Mucosa of stomach (tissue), 1 donor: ENCODE measurements around the gene OR5AK2.
"Not testable (repeated sequence)": the region's sequence is repeated elsewhere in the genome, so short reads cannot be mapped to it uniquely, and the experiment has no call there.

ENCODE experiments used
- H3K27me3 ChIP-seq: one replicate; pipeline ENCODE4 v1.7.0; 2013; ENCODE audit warnings: mild to moderate bottlenecking, low read length; ENCODE audit not compliant: control insufficient read depth, insufficient read depth
- H3K36me3 ChIP-seq: one replicate; pipeline ENCODE4 v1.7.0; 2013; ENCODE audit warnings: low read length; ENCODE audit not compliant: control insufficient read depth, insufficient read depth
- H3K4me1 ChIP-seq: one replicate; pipeline ENCODE4 v1.7.0; 2013; ENCODE audit warnings: mild to moderate bottlenecking, low read length; ENCODE audit not compliant: control insufficient read depth, insufficient read depth
- H3K4me3 ChIP-seq: one replicate; pipeline ENCODE4 v1.7.0; 2013; ENCODE audit warnings: low read length
- H3K9ac ChIP-seq: one replicate; pipeline ENCODE4 v1.7.0; 2013; ENCODE audit warnings: mild to moderate bottlenecking, low read length, moderate library complexity
- H3K9me3 ChIP-seq: one replicate; pipeline ENCODE4 v1.7.0; 2013; ENCODE audit warnings: mild to moderate bottlenecking, low read length, moderate library complexity; ENCODE audit not compliant: control insufficient read depth
- donor health status: Pancreatic carcinoma.

Gene OR5AK2, protein sequence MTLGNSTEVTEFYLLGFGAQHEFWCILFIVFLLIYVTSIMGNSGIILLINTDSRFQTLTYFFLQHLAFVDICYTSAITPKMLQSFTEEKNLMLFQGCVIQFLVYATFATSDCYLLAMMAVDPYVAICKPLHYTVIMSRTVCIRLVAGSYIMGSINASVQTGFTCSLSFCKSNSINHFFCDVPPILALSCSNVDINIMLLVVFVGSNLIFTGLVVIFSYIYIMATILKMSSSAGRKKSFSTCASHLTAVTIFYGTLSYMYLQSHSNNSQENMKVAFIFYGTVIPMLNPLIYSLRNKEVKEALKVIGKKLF

GRCh38 chr11:56988614-56989013 is at the start of gene OR5AK2:
OR5AK2 (plus strand) TSS chr11:56988914; CDS start chr11:56988914, 0 bp downstream.
- no peaks in the 10 kb centered on the region for H3K27me3 ChIP-seq
- no peak within 1 kb of the TSS for H3K9ac ChIP-seq
- no peaks in the 10 kb centered on the region for H3K9me3 ChIP-seq
- no peaks in the 10 kb centered on the region for H3K4me1 ChIP-seq
- no peak within 1 kb of the TSS for H3K4me3 ChIP-seq
- no peaks in the 10 kb centered on the region for H3K36me3 ChIP-seq

- H3K4me1 ChIP-seq, H3K27me3 ChIP-seq, H3K36me3 ChIP-seq, H3K9ac ChIP-seq, H3K4me3 ChIP-seq, H3K9me3 ChIP-seq: not testable (repeated sequence)
Observed at GRCh38 chr11:56945526-56945925, 43.2 kb upstream of the OR5AK2 start.

DNA sequence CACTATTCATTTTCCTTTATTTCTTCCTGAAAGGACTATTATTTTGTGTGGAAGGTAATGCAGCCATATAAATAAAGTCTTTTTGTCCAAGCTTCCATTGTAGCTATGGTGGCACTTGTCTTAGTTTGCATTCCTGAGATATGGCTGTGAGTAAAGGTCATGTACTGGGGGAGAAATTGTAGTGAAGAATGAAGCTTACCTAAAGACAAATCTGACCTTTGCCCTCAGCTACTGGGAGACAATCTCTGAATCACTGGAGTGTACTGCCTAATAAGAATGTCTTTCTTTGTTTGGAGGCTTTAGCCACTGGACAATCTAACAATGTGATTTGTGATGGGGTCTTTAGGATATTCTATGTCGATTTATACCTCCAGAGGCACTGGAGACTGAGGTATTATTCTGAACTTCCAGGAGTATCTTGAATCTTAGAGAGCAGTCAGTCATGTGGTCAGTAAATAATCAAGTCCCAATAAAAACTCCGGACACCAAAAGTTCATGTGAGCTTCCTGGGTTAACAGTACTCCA is 39.7 kb upstream of the OR5AK2 start:
- Histone ChIP-seq H3K27me3 (no peaks in the 10 kb centered on the region), H3K4me1 (peaks cover 6% of the 10 kb centered on the region), H3K4me3 (no peak overlapping the region), H3K36me3 (no peaks in the 10 kb centered on the region), H3K9ac (no peak overlapping the region), H3K9me3 (no peaks in the 10 kb centered on the region)

GRCh38 chr11:56950510-56950909 is 38.2 kb upstream of the OR5AK2 start:
- Histone ChIP-seq H3K27me3 (no peaks in the 10 kb centered on the region), H3K9me3 (no peaks in the 10 kb centered on the region), H3K4me3 (no peak overlapping the region), H3K4me1 (peaks cover 6% of the 10 kb centered on the region), H3K36me3 (no peaks in the 10 kb centered on the region), H3K9ac (no peak overlapping the region)

GRCh38 chr11:56953907-56954306 is 34.8 kb upstream of the OR5AK2 start:
- not testable (repeated sequence) for H3K36me3 ChIP-seq, H3K9me3 ChIP-seq, H3K4me3 ChIP-seq, H3K4me1 ChIP-seq, H3K27me3 ChIP-seq, H3K9ac ChIP-seq

DNA sequence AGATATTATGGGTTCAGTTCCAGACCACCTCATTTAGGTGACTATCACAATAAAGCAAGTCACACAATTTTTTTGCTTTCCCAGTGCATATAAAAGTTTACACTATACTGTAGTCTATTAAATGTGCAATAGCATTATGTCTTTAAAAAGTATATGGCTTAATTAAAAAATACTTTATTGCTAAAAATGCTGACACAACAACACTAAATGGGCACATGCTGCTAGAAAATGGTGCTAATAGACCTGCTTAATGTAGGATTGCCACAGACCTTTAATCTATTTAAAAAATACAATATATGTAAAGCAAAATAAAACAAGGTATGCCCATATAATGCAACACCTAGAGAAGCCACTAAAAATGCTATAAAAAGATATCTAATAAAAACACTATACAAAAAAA is 27.1 kb upstream of the OR5AK2 start:
- no peaks in the 10 kb centered on the region for H3K27me3 ChIP-seq
- H3K4me1 ChIP-seq, result no peaks in the 10 kb centered on the region
- H3K4me3 ChIP-seq, result no peak overlapping the region
- H3K9ac ChIP-seq, result no peak overlapping the region
- H3K36me3 ChIP-seq, result no peaks in the 10 kb centered on the region
- H3K9me3 ChIP-seq, result no peaks in the 10 kb centered on the region

- Histone ChIP-seq H3K9me3 (no peaks in the 10 kb centered on the region), H3K27me3 (no peaks in the 10 kb centered on the region), H3K4me3 (no peak overlapping the region), H3K9ac (no peak overlapping the region), H3K4me1 (peaks cover 5% of the 10 kb centered on the region), H3K36me3 (no peaks in the 10 kb centered on the region)
Observed at GRCh38 chr11:56967726-56968125, 21.0 kb upstream of the OR5AK2 start.

GRCh38 chr11:56968524-56968923 is 20.2 kb upstream of the OR5AK2 start:
- Histone ChIP-seq H3K4me1 (peaks cover 5% of the 10 kb centered on the region), H3K27me3 (no peaks in the 10 kb centered on the region), H3K9me3 (no peaks in the 10 kb centered on the region), H3K4me3 (no peak overlapping the region), H3K36me3 (no peaks in the 10 kb centered on the region), H3K9ac (no peak overlapping the region)

DNA sequence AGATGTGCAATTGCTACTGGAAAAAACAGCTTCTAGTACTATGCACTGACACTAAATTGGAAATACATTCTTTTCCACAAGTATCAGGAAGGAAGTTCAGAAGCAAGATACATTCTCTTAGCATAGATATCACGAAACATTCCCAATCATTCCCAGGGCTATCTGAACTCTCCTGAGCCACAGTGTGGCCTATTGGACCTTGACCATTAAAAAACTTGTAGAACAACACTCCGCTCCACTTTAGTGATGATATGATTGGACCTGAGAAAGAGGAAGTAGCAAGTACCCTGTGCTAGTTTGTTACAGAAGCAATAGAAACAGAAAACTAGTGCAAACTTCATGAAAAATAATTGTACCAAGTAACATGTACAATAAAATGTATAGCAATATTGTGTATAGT is 11.4 kb upstream of the OR5AK2 start:
- Histone ChIP-seq H3K36me3 (no peaks in the 10 kb centered on the region), H3K9ac (no peak overlapping the region), H3K4me3 (no peak overlapping the region), H3K4me1 (peaks cover 13% of the 10 kb centered on the region), H3K9me3 (no peaks in the 10 kb centered on the region), H3K27me3 (no peaks in the 10 kb centered on the region)

DNA sequence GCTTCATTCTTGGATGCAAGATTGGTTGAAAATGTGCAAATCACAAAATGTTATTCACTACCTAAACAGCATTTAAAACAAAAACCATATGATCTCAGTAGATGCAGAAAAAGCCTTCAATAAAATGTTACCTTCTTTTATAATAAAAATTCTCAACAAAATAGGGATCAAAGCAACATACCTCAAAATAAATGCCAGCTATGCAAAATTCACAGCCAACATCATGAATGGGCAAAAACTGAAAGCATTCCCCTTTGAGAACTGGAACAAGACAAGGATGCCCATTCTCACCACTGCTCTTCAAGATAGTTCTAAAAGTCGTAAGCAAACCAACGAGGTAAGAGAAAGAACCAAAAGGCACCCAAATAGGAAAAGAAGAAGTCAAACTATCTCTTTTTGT is 2.0 kb downstream of the OR5AK2 start:
- Histone ChIP-seq H3K9me3 (no peaks in the 10 kb centered on the region), H3K36me3 (no peaks in the 10 kb centered on the region), H3K27me3 (no peaks in the 10 kb centered on the region), H3K4me1 (no peaks in the 10 kb centered on the region), H3K4me3 (no peak overlapping the region), H3K9ac (no peak overlapping the region)

DNA sequence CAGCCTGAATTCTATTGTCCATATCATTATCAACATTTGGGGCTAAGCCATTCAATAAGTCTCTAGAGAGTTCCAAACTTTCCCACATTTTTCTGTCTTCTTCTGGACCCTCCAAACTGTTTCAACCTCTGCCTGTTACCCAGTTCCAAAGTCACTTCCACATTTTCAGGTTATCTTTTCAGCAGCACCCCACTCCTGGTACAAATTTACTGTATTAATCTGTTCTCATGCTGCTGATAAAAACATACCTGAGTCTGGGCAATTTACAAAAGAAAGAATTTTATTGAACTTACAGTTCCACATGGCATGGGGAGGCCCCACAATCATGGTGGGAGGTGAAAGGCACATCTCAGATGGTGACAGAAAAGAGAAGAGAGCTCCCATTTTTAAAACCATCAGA is 5.8 kb downstream of the OR5AK2 start:
- no peaks in the 10 kb centered on the region for H3K9me3 ChIP-seq
- no peaks in the 10 kb centered on the region for H3K4me1 ChIP-seq
- H3K36me3 ChIP-seq, result no peaks in the 10 kb centered on the region
- no peaks in the 10 kb centered on the region for H3K27me3 ChIP-seq
- H3K9ac ChIP-seq, result no peak overlapping the region
- no peak overlapping the region for H3K4me3 ChIP-seq

- no peaks in the 10 kb centered on the region for H3K27me3 ChIP-seq
- H3K4me3 ChIP-seq, result no peak overlapping the region
- peaks cover 5% of the 10 kb centered on the region for H3K9me3 ChIP-seq
- H3K9ac ChIP-seq, result no peak overlapping the region
- H3K4me1 ChIP-seq, result no peaks in the 10 kb centered on the region
- no peaks in the 10 kb centered on the region for H3K36me3 ChIP-seq
Observed at GRCh38 chr11:57001674-57002401, 13.1 kb downstream of the OR5AK2 start.
